Small intestine (tissue), 7 donors: ENCODE data around the gene PRSS36. TPM values are rescaled to one million over a fixed set of nuclear protein-coding genes. Genes with fewer than 3 reads are reported as not detected.

Source experiments
- DNase-seq, 2 donors: peaks; one replicate each; pipeline versions ENCODE4 v3.0.0 to v3.0.0-alpha.2; 2013
- FAIRE-seq: peaks from 2 replicates; lab custom pipeline; 2012; peaks lifted over from hg19 to GRCh38; lab: Jason Lieb, UNC
- H3K27ac ChIP-seq, 3 donors: one replicate each; pipeline ENCODE4 v1.5.1; 2013; ENCODE audit warnings: low read length in 2 of 3, mild to moderate bottlenecking in 2 of 3, control low read depth in 1 of 3, inconsistent platforms in 1 of 3, low read depth in 1 of 3, moderate library complexity in 1 of 3
- H3K27me3 ChIP-seq, 3 donors: one replicate each; pipeline ENCODE4 v1.6.1; 2013; ENCODE audit warnings: low read length in 3 of 3, inconsistent platforms in 1 of 3; ENCODE audit not compliant: control insufficient read depth in 3 of 3, insufficient read depth in 3 of 3
- H3K36me3 ChIP-seq, 3 donors: one replicate each; pipeline ENCODE4 v1.6.1; 2013; ENCODE audit warnings: low read length in 3 of 3, inconsistent platforms in 1 of 3, low read depth in 1 of 3, mild to moderate bottlenecking in 1 of 3, moderate library complexity in 1 of 3; ENCODE audit not compliant: control insufficient read depth in 3 of 3, insufficient read depth in 2 of 3
- H3K4me1 ChIP-seq, 3 donors: one replicate each; pipeline ENCODE4 v1.6.1; 2013; ENCODE audit warnings: low read length in 2 of 3, inconsistent platforms in 1 of 3, low read depth in 1 of 3, mild to moderate bottlenecking in 1 of 3, moderate library complexity in 1 of 3; ENCODE audit not compliant: control insufficient read depth in 3 of 3, insufficient read depth in 2 of 3
- H3K4me3 ChIP-seq, 3 donors: one replicate each; pipeline ENCODE4 v1.5.1; 2013; ENCODE audit warnings: low read length in 3 of 3, control low read depth in 1 of 3, inconsistent platforms in 1 of 3, low read depth in 1 of 3, mild to moderate bottlenecking in 1 of 3, moderate library complexity in 1 of 3
- H3K9me3 ChIP-seq, 2 donors: one replicate each; pipeline ENCODE4 v1.6.1; 2013; ENCODE audit warnings: low read depth in 1 of 2, low read length in 1 of 2; ENCODE audit not compliant: control insufficient read depth in 2 of 2, insufficient read depth in 1 of 2
- WGBS, 3 donors: extraction: QIAGEN DNeasy Blood & Tissue Kit; methylation state at CpG; one replicate each; pipeline ENCODE4 v1.1.7; 2013; 5-methylcytosine and 5-hydroxymethylcytosine counted together
- polyA plus RNA-seq, 4 donors: library from polyadenylated mRNA; stranded (reverse) in 3 of 4; unstranded in 1 of 4; fragments of 200-250 nt in 3 of 4; fragments of 120-200 nt in 1 of 4; gene quantifications; one replicate each; pipeline versions ENCODE4 v1.2.1 to v1.2.3, GENCODE V29; 2013
- donor health status: healthy with polysubstance abuse.
- donor health status: control.
- donor health status: control.
- donor health status: Bipolar disorder and iron deficiency.
- donor health status: healthy.

PRSS36 gene
- polyA plus RNA-seq, 4 donors, result 2.5 to 19.2 (median 8.1) TPM

- H3K27me3 ChIP-seq, result no peaks in the 10 kb centered on the region
- H3K27ac ChIP-seq, result no peak overlapping the region
- 90 to 93% (median 91%) methylated on average over 16 of the region's 16 CpGs for WGBS, 3 donors
- H3K9me3 ChIP-seq, result no peaks in the 10 kb centered on the region
- H3K4me1 ChIP-seq, result no peaks in the 10 kb centered on the region
- H3K36me3 ChIP-seq, result peaks cover 35 to 69% (median 44%) of the 10 kb centered on the region in 3 donors
- H3K4me3 ChIP-seq, result no peak overlapping the region
- no peak for DNase-seq
- FAIRE-seq, result no peak
Measured at GRCh38 chr16:31192856-31193642, 43.2 kb upstream of the PRSS36 start.

- no peak for DNase-seq
- H3K36me3 ChIP-seq, result peaks cover 40 to 70% (median 53%) of the 10 kb centered on the region in 3 donors
- 83 to 87% (median 85%) methylated on average over 5 of the region's 5 CpGs for WGBS, 3 donors
- H3K27me3 ChIP-seq, result no peaks in the 10 kb centered on the region
- H3K4me3 ChIP-seq, result no peak overlapping the region
- no peaks in the 10 kb centered on the region for H3K4me1 ChIP-seq
- no peak overlapping the region for H3K27ac ChIP-seq
- no peak for FAIRE-seq
- H3K9me3 ChIP-seq, result no peaks in the 10 kb centered on the region
Measured at GRCh38 chr16:31191697-31192428, 42.0 kb upstream of the PRSS36 start.

- Histone ChIP-seq H3K9me3 (no peaks in the 10 kb centered on the region), H3K4me3 (no peak overlapping the region), H3K27me3 (no peaks in the 10 kb centered on the region), H3K27ac (no peak overlapping the region), H3K4me1 (no peaks in the 10 kb centered on the region), H3K36me3 (peaks cover 48 to 66% (median 62%) of the 10 kb centered on the region in 3 donors)
- FAIRE-seq (no peak), DNase-seq (no peak)
- WGBS, 3 donors, result 91 to 93% (median 93%) methylated on average over 17 of the region's 17 CpGs
Measured at GRCh38 chr16:31190818-31191444, 41.1 kb upstream of the PRSS36 start.

- no peaks in the 10 kb centered on the region for H3K4me1 ChIP-seq
- no peak overlapping the region for H3K4me3 ChIP-seq
- no peak overlapping the region for H3K27ac ChIP-seq
- H3K9me3 ChIP-seq, result no peaks in the 10 kb centered on the region
- WGBS, 3 donors, result 95 to 96% (median 95%) methylated on average over 12 of the region's 12 CpGs
- DNase-seq (no peak), FAIRE-seq (no peak)
- peaks cover 53 to 68% (median 59%) of the 10 kb centered on the region in 3 donors for H3K36me3 ChIP-seq
- H3K27me3 ChIP-seq, result no peaks in the 10 kb centered on the region
Measured at GRCh38 chr16:31190061-31190460, 40.2 kb upstream of the PRSS36 start.

- whole genome bisulfite sequencing, 3 donors, result 84 to 89% (median 88%) methylated on average over 2 of the region's 2 CpGs
- Histone ChIP-seq H3K27ac (no peak overlapping the region), H3K27me3 (no peaks in the 10 kb centered on the region), H3K4me1 (no peaks in the 10 kb centered on the region), H3K36me3 (peaks cover 53 to 70% (median 60%) of the 10 kb centered on the region in 3 donors), H3K9me3 (no peaks in the 10 kb centered on the region), H3K4me3 (no peak overlapping the region)
- FAIRE-seq (no peak), DNase-seq (no peak)
Measured at GRCh38 chr16:31189412-31189778, 39.5 kb upstream of the PRSS36 start.

- FAIRE-seq (no peak), DNase-seq (no peak)
- peaks cover 56 to 69% (median 60%) of the 10 kb centered on the region in 3 donors for H3K36me3 ChIP-seq
- no peak overlapping the region for H3K4me3 ChIP-seq
- H3K27ac ChIP-seq, result no peak overlapping the region
- H3K27me3 ChIP-seq, result no peaks in the 10 kb centered on the region
- H3K4me1 ChIP-seq, result no peaks in the 10 kb centered on the region
- no peaks in the 10 kb centered on the region for H3K9me3 ChIP-seq
- 82 to 85% (median 85%) methylated on average over 3 of the region's 3 CpGs for WGBS, 3 donors
Measured at GRCh38 chr16:31188450-31189411, 38.9 kb upstream of the PRSS36 start.

- Histone ChIP-seq H3K9me3 (no peaks in the 10 kb centered on the region), H3K27ac (no peak overlapping the region), H3K4me1 (peaks cover 0 to 3% (median 0%) of the 10 kb centered on the region in 3 donors), H3K36me3 (peaks cover 54 to 68% (median 56%) of the 10 kb centered on the region in 3 donors), H3K27me3 (no peaks in the 10 kb centered on the region), H3K4me3 (no peak overlapping the region)
- 84 to 91% (median 85%) methylated on average over 8 of the region's 8 CpGs for WGBS, 3 donors
- no peak for FAIRE-seq
- no peak for DNase-seq
Measured at GRCh38 chr16:31187808-31188189, 37.9 kb upstream of the PRSS36 start.
